PFSK-1 (cell line): ENCODE data around the gene SLN.

ENCODE experiments used
- FOXP2 ChIP-seq: optimal IDR thresholded peaks from 2 replicates; pipeline ENCODE3; 2011; ENCODE audit warnings: borderline replicate concordance, control low read depth, inconsistent platforms; ENCODE audit not compliant: insufficient read depth; ENCODE audit errors: extremely low read length, extremely low read depth
- POLR2AphosphoS5 ChIP-seq: IDR thresholded peaks from 2 replicates; pipeline ENCODE4 v1.6.1; 2012; ENCODE audit warnings: low read depth, mild to moderate bottlenecking, control low read depth, low read length, moderate library complexity
- SIN3A ChIP-seq: IDR thresholded peaks from 2 replicates; pipeline ENCODE4 v1.6.1; 2012; ENCODE audit warnings: mild to moderate bottlenecking, low read length, moderate library complexity, borderline replicate concordance; ENCODE audit not compliant: insufficient read depth
- TAF1 ChIP-seq: IDR thresholded peaks from 2 replicates; pipeline ENCODE4 v1.6.1; 2012; ENCODE audit warnings: low read length, control low read depth, borderline replicate concordance; ENCODE audit not compliant: insufficient read depth
- TF ChIP-seq, protein P1 (sequence below), 2 experiments: IDR thresholded peaks; 2 replicates each; pipeline versions ENCODE4 v1.6.1 to v1.8.0; 2011 to 2012; ENCODE audit warnings: low read depth in 2 of 2, low read length in 2 of 2, control low read depth in 1 of 2, inconsistent platforms in 1 of 2, mild to moderate bottlenecking in 1 of 2, moderate library complexity in 1 of 2; ENCODE audit not compliant: insufficient read depth in 1 of 2

The SLN gene

GRCh38 chr11:107683807-107684206 lies 28.0 kb downstream of the SLN start:
- TF ChIP-seq POLR2AphosphoS5: no peak
- TF ChIP-seq SIN3A: no peak
- TF ChIP-seq TAF1: no peak
- no peak for TF ChIP-seq FOXP2
- TF ChIP-seq, protein P1, sequence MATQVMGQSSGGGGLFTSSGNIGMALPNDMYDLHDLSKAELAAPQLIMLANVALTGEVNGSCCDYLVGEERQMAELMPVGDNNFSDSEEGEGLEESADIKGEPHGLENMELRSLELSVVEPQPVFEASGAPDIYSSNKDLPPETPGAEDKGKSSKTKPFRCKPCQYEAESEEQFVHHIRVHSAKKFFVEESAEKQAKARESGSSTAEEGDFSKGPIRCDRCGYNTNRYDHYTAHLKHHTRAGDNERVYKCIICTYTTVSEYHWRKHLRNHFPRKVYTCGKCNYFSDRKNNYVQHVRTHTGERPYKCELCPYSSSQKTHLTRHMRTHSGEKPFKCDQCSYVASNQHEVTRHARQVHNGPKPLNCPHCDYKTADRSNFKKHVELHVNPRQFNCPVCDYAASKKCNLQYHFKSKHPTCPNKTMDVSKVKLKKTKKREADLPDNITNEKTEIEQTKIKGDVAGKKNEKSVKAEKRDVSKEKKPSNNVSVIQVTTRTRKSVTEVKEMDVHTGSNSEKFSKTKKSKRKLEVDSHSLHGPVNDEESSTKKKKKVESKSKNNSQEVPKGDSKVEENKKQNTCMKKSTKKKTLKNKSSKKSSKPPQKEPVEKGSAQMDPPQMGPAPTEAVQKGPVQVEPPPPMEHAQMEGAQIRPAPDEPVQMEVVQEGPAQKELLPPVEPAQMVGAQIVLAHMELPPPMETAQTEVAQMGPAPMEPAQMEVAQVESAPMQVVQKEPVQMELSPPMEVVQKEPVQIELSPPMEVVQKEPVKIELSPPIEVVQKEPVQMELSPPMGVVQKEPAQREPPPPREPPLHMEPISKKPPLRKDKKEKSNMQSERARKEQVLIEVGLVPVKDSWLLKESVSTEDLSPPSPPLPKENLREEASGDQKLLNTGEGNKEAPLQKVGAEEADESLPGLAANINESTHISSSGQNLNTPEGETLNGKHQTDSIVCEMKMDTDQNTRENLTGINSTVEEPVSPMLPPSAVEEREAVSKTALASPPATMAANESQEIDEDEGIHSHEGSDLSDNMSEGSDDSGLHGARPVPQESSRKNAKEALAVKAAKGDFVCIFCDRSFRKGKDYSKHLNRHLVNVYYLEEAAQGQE (IDR thresholded peaks at IDR 0.05; ENCODE audit: insufficient read depth in 1 of 2, low read depth in 2 of 2, low read length in 2 of 2): no peak

- TF ChIP-seq SIN3A (no peak), POLR2AphosphoS5 (no peak), TAF1 (no peak), FOXP2 (no peak)
- TF ChIP-seq, protein P1 (IDR thresholded peaks at IDR 0.05; ENCODE audit: insufficient read depth in 1 of 2, low read depth in 2 of 2, low read length in 2 of 2): no peak
Observed at GRCh38 chr11:107683061-107683460, 28.8 kb downstream of the SLN start.

GRCh38 chr11:107682572-107682971 lies 29.3 kb downstream of the SLN start:
- TF ChIP-seq SIN3A: no peak
- no peak for TF ChIP-seq POLR2AphosphoS5
- no peak for TF ChIP-seq TAF1

- TF ChIP-seq SIN3A (no peak), POLR2AphosphoS5 (no peak), FOXP2 (no peak), TAF1 (no peak)
- TF ChIP-seq, protein P1 (IDR thresholded peaks at IDR 0.05; ENCODE audit: insufficient read depth in 1 of 2, low read depth in 2 of 2, low read length in 2 of 2): no peak
Observed at GRCh38 chr11:107682171-107682570, 29.7 kb downstream of the SLN start.

- TF ChIP-seq SIN3A (no peak), TAF1 (no peak), FOXP2 (no peak), POLR2AphosphoS5 (no peak)
- TF ChIP-seq, protein P1 (IDR thresholded peaks at IDR 0.05; ENCODE audit: insufficient read depth in 1 of 2, low read depth in 2 of 2, low read length in 2 of 2): no peak
Observed at GRCh38 chr11:107679255-107680024, 32.4 kb downstream of the SLN start.
